ENCODE measurements around the gene INHBE.
"Not testable (repeated sequence)": the region's sequence is repeated elsewhere in the genome, so short reads cannot be mapped to it uniquely, and the experiment has no call there.

GRCh38 chr12:57441393-57441792, 13.7 kb upstream of the INHBE start:
- not testable (repeated sequence) for TF ChIP-seq CTCF (IDR thresholded peaks at IDR 0.05; ENCODE audit: poor library complexity, severe bottlenecking); POLR2AphosphoS5 (IDR thresholded peaks at IDR 0.05); TAF1 (IDR thresholded peaks at IDR 0.05; ENCODE audit: low read depth); EZH2 (IDR thresholded peaks at IDR 0.05; ENCODE audit: borderline replicate concordance, insufficient read depth, low read length, poor library complexity, severe bottlenecking); RAD21 (conservative IDR thresholded peaks at IDR 0.05); EP300 (conservative IDR thresholded peaks at IDR 0.05; ENCODE audit: poor library complexity, severe bottlenecking); REST (IDR thresholded peaks at IDR 0.05; ENCODE audit: borderline replicate concordance); SMC3 (conservative IDR thresholded peaks at IDR 0.05; ENCODE audit: poor library complexity); MXI1 (conservative IDR thresholded peaks at IDR 0.05; ENCODE audit: poor library complexity, severe bottlenecking)

Measured in neural cell (in vitro differentiated cells).